ENCODE measurements around the gene ATP6V0D1. TPM values are rescaled to one million over a fixed set of nuclear protein-coding genes. Genes with fewer than 3 reads are reported as not detected.

The ATP6V0D1 gene
- total and polyA plus RNA-seq, 2 experiments from 2014 or later = 20.6 to 68.7 TPM

DNA sequence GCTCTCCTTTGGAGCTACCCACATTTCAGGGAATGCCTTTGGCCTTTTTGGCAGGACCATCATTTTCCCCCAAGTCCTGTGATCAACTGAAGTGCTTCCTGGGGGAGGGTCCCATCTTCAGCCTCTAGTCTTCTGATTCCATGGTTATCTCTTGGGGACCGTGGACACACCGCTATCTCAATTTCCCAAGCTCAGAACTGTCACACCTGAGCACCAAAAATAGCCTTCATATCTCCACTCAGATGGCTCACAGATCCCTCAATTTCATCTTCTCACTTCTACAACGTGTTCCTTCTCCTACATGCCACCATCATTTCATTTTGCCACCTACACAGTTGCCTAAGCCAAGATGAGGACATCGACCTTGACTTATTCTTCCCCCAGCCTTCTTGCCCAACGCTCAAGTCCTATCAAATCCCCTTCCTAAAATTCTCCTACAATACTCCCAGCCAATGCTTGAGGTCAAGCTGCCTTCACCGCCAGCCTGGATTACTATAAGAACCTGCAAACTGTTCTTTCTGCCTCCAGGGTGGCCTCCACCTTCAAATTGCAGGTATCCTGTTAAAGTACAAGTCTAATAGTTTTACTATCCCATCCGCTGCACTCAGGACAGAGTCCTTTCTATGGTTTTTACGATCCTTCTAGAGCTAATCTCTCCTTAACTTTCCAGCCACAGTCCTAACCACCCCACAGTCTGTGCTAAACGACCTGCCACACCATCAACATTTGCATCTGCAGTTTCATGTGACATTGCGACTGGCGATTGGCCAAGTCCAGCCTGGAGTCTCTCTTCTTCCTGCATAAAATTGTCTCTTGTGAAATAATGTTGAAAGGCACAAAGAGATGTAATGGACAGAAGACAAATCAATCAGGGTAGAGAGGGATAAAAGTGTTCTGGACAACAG is 6.2 kb downstream of the ATP6V0D1 start:
- TF ChIP-seq, protein P1, sequence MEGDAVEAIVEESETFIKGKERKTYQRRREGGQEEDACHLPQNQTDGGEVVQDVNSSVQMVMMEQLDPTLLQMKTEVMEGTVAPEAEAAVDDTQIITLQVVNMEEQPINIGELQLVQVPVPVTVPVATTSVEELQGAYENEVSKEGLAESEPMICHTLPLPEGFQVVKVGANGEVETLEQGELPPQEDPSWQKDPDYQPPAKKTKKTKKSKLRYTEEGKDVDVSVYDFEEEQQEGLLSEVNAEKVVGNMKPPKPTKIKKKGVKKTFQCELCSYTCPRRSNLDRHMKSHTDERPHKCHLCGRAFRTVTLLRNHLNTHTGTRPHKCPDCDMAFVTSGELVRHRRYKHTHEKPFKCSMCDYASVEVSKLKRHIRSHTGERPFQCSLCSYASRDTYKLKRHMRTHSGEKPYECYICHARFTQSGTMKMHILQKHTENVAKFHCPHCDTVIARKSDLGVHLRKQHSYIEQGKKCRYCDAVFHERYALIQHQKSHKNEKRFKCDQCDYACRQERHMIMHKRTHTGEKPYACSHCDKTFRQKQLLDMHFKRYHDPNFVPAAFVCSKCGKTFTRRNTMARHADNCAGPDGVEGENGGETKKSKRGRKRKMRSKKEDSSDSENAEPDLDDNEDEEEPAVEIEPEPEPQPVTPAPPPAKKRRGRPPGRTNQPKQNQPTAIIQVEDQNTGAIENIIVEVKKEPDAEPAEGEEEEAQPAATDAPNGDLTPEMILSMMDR (conservative IDR thresholded peaks at IDR 0.05; ENCODE audit: low read depth in 2 of 2) = no peak
- TF ChIP-seq, protein P2, sequence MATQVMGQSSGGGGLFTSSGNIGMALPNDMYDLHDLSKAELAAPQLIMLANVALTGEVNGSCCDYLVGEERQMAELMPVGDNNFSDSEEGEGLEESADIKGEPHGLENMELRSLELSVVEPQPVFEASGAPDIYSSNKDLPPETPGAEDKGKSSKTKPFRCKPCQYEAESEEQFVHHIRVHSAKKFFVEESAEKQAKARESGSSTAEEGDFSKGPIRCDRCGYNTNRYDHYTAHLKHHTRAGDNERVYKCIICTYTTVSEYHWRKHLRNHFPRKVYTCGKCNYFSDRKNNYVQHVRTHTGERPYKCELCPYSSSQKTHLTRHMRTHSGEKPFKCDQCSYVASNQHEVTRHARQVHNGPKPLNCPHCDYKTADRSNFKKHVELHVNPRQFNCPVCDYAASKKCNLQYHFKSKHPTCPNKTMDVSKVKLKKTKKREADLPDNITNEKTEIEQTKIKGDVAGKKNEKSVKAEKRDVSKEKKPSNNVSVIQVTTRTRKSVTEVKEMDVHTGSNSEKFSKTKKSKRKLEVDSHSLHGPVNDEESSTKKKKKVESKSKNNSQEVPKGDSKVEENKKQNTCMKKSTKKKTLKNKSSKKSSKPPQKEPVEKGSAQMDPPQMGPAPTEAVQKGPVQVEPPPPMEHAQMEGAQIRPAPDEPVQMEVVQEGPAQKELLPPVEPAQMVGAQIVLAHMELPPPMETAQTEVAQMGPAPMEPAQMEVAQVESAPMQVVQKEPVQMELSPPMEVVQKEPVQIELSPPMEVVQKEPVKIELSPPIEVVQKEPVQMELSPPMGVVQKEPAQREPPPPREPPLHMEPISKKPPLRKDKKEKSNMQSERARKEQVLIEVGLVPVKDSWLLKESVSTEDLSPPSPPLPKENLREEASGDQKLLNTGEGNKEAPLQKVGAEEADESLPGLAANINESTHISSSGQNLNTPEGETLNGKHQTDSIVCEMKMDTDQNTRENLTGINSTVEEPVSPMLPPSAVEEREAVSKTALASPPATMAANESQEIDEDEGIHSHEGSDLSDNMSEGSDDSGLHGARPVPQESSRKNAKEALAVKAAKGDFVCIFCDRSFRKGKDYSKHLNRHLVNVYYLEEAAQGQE (IDR thresholded peaks at IDR 0.05; ENCODE audit: unreplicated experiment) = no peak
- TF ChIP-seq EZH2 (IDR thresholded peaks at IDR 0.05; ENCODE audit: low read depth, unreplicated experiment) (no peak), EZH2phosphoT487 (IDR thresholded peaks at IDR 0.05; ENCODE audit: unreplicated experiment) (no peak), CREB1 (CRISPR knock-in tag; IDR thresholded peaks at IDR 0.05; ENCODE audit: low read depth) (no peak), POLR2AphosphoS5 (IDR thresholded peaks at IDR 0.05; ENCODE audit: low read depth) (no peak), NANOG (IDR thresholded peaks at IDR 0.05; ENCODE audit: borderline replicate concordance) (no peak), STAT1 (IDR thresholded peaks at IDR 0.05; ENCODE audit: unreplicated experiment) (no peak), ZNF331 (CRISPR knock-in tag; IDR thresholded peaks at IDR 0.05; ENCODE audit: low read depth) (no peak), JUNB (IDR thresholded peaks at IDR 0.05; ENCODE audit: unreplicated experiment) (no peak), ZNF114 (CRISPR knock-in tag; IDR thresholded peaks at IDR 0.05) (no peak)
- TF ChIP-seq, protein P3, sequence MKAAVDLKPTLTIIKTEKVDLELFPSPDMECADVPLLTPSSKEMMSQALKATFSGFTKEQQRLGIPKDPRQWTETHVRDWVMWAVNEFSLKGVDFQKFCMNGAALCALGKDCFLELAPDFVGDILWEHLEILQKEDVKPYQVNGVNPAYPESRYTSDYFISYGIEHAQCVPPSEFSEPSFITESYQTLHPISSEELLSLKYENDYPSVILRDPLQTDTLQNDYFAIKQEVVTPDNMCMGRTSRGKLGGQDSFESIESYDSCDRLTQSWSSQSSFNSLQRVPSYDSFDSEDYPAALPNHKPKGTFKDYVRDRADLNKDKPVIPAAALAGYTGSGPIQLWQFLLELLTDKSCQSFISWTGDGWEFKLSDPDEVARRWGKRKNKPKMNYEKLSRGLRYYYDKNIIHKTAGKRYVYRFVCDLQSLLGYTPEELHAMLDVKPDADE (IDR thresholded peaks at IDR 0.05) = no peak
- TF ChIP-seq, protein P4, sequence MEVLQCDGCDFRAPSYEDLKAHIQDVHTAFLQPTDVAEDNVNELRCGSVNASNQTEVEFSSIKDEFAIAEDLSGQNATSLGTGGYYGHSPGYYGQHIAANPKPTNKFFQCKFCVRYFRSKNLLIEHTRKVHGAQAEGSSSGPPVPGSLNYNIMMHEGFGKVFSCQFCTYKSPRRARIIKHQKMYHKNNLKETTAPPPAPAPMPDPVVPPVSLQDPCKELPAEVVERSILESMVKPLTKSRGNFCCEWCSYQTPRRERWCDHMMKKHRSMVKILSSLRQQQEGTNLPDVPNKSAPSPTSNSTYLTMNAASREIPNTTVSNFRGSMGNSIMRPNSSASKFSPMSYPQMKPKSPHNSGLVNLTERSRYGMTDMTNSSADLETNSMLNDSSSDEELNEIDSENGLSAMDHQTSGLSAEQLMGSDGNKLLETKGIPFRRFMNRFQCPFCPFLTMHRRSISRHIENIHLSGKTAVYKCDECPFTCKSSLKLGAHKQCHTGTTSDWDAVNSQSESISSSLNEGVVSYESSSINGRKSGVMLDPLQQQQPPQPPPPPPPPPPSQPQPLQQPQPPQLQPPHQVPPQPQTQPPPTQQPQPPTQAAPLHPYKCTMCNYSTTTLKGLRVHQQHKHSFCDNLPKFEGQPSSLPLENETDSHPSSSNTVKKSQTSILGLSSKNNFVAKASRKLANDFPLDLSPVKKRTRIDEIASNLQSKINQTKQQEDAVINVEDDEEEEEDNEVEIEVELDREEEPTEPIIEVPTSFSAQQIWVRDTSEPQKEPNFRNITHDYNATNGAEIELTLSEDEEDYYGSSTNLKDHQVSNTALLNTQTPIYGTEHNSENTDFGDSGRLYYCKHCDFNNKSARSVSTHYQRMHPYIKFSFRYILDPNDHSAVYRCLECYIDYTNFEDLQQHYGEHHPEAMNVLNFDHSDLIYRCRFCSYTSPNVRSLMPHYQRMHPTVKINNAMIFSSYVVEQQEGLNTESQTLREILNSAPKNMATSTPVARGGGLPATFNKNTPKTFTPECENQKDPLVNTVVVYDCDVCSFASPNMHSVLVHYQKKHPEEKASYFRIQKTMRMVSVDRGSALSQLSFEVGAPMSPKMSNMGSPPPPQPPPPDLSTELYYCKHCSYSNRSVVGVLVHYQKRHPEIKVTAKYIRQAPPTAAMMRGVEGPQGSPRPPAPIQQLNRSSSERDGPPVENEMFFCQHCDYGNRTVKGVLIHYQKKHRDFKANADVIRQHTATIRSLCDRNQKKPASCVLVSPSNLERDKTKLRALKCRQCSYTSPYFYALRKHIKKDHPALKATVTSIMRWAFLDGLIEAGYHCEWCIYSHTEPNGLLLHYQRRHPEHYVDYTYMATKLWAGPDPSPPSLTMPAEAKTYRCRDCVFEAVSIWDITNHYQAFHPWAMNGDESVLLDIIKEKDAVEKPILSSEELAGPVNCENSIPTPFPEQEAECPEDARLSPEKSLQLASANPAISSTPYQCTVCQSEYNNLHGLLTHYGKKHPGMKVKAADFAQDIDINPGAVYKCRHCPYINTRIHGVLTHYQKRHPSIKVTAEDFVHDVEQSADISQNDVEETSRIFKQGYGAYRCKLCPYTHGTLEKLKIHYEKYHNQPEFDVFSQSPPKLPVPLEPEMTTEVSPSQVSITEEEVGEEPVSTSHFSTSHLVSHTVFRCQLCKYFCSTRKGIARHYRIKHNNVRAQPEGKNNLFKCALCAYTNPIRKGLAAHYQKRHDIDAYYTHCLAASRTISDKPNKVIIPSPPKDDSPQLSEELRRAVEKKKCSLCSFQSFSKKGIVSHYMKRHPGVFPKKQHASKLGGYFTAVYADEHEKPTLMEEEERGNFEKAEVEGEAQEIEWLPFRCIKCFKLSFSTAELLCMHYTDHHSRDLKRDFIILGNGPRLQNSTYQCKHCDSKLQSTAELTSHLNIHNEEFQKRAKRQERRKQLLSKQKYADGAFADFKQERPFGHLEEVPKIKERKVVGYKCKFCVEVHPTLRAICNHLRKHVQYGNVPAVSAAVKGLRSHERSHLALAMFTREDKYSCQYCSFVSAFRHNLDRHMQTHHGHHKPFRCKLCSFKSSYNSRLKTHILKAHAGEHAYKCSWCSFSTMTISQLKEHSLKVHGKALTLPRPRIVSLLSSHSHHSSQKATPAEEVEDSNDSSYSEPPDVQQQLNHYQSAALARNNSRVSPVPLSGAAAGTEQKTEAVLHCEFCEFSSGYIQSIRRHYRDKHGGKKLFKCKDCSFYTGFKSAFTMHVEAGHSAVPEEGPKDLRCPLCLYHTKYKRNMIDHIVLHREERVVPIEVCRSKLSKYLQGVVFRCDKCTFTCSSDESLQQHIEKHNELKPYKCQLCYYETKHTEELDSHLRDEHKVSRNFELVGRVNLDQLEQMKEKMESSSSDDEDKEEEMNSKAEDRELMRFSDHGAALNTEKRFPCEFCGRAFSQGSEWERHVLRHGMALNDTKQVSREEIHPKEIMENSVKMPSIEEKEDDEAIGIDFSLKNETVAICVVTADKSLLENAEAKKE (CRISPR knock-in tag; IDR thresholded peaks at IDR 0.05) = no peak
- H3K36me3 Mint-ChIP-seq (ENCODE audit: low read depth) = no peaks in the 10 kb centered on the region
- Histone ChIP-seq H3K27me3 (ENCODE audit: insufficient read depth) (no peaks in the 10 kb centered on the region), H3K4me3 (no peak overlapping the region), H3K9me2 (ENCODE audit: insufficient read depth) (no peaks in the 10 kb centered on the region), H3K4me2 (no peak overlapping the region), H3K4me1 (ENCODE audit: insufficient read depth) (no peaks in the 10 kb centered on the region), H3F3A (replicated peaks; ENCODE audit: low read depth) (no peaks in the 10 kb centered on the region), H3K27ac (ENCODE audit: low read depth) (no peak overlapping the region), H3K79me2 (replicated peaks; ENCODE audit: insufficient read depth) (peaks cover 47% of the 10 kb centered on the region), H3K36me3 (ENCODE audit: insufficient read depth) (no peaks in the 10 kb centered on the region), H2AFZ (no peak overlapping the region), H4K20me1 (replicated peaks; ENCODE audit: insufficient read depth) (peaks cover 10% of the 10 kb centered on the region)
- H3K4me3 Mint-ChIP-seq = no peak overlapping the region
- ATAC-seq (no peak), DNase-seq (ENCODE audit: low spot score) (no peak)
- peaks cover 3% of the 10 kb centered on the region for H3K27me3 Mint-ChIP-seq (ENCODE audit: insufficient read depth, low read depth, poor library complexity)
- no peak overlapping the region for H3K27ac Mint-ChIP-seq
- H3K9me3 Mint-ChIP-seq = no peaks in the 10 kb centered on the region; the same call in 2 of the 3 replicates
- no peaks in the 10 kb centered on the region for H3K4me1 Mint-ChIP-seq
